Hematopoietic multipotent progenitor cell treated with erythropoietin and hydrocortisone succinate and interleukin-3 and kit ligand, for 4 days (in vitro differentiated cells): ENCODE data around the gene IL2RA.
"Not testable (repeated sequence)": the region's sequence is repeated elsewhere in the genome, so short reads cannot be mapped to it uniquely, and the experiment has no call there.

Experiments
- DNase-seq: peaks from one replicate; pipeline ENCODE4 v3.0.0-alpha.2; 2015

The IL2RA gene

DNA sequence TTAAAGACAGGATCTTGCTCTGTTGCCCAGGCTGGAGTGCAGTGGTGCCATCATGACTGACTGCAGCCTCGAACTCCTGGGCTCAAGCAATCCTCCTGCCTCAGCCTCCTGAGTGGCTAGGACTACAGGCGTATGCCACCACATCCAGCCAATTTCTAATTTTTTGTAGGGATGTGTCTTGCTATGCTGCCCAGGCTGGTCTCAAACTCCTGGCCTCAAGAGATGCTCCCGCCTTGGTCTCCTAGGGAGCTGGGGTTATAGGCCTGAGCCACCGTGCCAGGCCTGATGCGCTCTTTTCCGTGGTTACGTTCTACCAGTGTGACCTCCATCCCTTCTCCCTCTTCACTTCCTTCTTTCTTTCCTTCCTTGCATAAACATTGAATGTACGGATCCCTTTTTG is 50.6 kb downstream of the IL2RA start:
- DNase-seq, result no peak

DNA sequence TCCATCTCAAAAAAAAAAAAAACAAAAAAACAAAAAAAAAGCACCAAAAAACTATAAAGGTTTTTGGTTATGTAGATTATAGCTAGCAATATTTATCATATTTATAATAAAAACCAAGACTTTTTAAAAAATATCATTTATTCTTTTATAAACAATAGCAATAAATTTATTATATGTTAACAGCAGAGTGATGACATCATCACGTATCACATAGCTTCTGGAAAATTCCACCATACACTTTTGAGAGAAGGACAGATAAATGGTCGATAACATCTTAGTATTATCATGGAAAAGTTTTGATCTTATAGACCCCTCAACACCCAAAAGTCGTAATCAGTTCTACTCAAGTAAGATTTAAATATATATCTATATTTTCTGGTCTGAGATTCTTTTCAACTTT is 51.6 kb downstream of the IL2RA start:
- no peak for DNase-seq

DNA sequence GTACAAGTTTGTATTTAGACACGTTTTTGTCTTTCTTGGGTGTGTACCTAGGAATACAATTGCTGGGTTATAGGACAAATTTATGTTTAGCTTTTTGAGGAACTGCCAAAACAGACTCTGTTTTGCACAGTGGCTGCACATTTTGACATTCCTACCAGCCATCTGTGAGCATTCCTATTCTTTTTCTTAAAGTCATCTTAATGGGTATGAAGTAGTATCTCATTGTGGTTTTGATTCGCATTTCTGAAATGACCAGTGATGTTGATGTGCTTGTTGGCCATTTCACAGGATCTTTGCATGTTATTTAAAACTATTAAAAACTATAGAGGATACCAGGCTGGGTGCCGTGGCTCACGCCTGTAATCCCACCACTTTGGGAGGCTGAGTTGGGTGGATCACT is 52.2 kb downstream of the IL2RA start:
- DNase-seq, result no peak

DNA sequence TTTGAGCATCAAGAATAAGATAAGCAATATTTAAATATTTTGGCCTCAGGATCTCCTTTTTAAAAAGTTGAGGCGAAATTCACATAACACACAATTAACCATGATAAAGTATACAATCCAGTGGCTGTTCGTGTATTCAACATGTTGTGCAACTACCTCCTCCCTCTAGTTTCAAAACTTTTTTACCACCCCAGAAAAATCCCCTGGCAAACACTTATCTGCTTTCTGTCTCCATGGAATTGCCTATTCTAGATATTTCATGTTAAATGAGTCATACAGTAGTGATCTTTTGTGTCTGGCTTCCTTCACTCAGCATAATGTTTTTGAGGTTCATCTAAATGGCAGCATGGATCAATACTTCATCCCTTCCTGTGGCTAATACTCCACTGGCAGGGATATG is 53.0 kb downstream of the IL2RA start:
- DNase-seq, result peak; percentile 22

DNA sequence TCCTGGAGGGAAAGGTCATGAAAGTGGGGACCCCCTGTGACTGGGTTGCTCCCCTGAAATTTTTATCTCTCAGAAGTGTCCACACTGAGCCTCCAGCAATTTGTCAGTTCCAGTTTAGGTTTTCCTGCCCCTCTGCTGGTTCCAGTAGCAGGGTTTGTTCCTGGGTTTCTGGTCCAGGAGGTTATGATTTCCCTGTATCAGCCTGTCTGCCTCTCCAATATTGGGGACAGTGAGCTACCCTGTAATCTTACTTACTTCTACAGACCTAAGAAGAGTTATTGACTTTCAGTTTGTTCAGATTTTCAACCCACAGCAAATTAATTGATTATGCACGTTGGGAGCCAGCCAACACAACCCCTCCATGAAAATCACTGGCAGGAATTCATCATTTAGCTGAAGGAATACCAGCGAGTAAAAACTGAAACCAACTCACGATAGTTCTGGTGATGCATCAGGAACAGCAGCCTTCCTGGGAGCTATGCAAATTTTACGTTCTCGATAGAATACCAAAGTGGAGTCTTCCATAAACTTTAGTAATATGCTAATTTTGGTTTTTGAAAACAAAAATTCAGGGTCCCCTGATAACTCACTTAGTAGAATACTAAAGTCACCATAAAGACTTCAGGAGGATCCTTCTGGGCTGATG is 53.5 kb downstream of the IL2RA start:
- DNase-seq, result no peak

DNA sequence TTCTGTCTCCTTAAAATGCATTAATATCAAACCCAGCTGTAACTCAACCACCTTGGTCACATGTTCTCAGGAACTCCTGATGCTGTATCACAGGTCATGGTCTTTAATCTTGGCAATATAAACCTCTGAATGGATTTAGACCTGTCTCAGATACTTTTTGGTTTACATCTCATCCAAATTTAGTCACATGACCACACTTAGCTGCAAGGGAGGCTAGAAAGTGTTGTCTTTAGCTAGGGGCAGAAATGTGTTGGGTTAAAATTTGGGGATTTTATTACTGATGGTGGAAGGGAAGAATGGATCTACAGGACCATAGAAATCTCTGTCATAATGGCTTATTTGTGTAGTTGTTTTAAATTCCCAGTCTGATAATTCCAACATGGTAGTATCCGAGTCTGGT is 55.2 kb downstream of the IL2RA start:
- DNase-seq, result no peak

DNA sequence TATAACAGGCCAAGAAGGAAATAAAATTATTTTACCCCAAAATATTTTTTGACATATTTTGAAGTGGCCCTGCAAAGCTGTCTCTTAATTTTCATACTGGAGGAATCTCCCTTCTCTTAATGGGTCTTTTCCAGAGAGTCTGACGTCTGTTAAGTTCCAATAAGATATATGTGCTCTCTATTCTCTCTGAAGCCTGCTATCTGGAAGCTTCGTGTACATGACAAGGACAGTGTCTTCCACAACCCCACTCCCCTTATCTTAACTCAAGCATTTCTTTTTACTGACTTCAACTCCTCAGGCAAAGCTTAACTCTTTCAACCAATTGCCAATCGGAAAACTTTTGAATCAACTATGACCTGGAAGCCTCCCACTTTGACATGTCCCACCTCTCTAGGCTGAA is 55.6 kb downstream of the IL2RA start:
- DNase-seq, result no peak

DNA sequence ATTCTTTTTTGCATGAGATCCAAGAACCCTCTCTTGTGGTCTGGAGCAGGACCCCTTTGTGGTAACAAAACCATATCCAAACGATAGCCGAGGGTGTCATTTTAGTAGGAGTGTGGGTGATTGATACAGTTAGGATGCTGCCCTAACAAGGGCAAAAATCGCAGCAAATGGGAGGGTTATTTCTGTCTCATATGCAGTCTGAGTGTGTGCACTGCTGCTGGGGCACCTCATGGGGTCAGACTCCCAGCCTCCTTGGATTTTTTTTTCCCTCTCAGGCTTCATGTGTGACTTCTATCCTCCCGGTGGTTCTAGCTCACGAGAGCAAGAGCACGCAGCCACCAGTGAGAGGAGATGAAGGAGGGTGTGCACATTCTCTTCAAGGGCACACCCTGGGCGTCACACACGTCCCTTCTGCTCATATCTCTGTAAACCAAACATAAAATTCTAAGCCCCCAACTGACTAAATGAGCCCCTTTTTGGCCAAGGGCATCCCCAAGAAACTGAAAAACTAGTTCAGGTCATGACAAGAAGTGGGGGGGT is 56.2 kb downstream of the IL2RA start:
- peak; percentile 64 for DNase-seq

DNA sequence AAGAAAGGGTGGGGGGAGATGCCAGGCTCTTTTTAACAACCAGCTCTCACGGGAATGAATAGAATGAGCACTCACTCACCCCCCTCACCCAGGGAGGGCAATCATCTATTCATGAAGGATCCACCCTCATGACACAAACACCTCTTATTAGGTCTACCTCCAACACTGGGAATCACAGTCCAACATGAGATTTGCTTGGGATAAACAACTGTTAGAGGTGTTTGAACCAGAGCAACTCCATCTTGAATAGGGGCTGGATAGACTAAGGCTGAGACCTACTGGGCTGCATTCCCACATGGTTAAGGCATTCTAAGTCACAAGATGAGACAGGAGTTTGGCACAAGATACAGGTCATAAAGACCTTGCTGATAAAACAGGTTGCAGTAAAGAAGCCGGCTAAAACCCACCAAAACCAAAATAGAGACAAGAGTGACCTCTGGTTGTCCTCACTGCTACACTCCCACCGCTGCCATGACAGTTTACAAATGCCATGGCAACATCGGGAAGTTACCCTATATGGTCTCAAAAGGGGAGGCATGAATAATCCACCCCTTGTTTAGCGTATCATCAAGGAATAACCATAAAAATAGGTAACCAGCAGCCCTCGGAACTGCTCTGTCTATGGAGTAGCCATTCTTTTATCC is 56.9 kb downstream of the IL2RA start:
- not testable (repeated sequence) for DNase-seq

DNA sequence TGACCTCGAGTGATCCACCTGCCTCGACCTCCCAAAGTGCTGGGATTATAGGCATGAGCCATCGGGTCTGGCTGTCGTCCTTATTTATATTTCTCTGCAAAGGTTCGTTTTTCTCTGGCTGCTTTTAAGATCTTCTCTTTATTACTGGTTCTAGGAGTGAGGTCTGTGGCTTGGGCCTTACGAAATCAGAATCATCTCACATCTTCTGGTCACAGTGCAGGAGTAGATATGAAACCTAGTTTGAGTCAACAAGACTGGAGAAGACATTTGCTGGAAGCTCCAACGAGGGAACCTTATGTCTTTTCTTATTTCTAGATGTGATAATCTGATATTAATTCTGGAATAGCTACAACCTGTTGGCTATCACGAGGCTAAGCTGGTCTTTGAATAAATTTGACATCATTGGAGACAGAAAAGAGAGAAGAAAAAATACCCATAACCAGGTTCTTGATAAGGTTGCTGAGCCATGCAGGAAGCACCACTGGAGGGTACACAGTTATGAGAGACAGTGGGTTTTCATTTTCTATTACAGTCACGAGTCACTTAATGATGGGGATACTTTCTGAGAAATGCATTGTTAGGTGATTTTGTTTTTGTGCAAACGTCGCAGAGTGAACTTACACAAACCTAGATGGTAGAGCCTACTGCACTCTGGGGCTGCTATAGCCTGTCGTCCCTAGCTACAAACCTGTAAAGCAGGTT is 59.2 kb downstream of the IL2RA start:
- peak; percentile 70 for DNase-seq

DNA sequence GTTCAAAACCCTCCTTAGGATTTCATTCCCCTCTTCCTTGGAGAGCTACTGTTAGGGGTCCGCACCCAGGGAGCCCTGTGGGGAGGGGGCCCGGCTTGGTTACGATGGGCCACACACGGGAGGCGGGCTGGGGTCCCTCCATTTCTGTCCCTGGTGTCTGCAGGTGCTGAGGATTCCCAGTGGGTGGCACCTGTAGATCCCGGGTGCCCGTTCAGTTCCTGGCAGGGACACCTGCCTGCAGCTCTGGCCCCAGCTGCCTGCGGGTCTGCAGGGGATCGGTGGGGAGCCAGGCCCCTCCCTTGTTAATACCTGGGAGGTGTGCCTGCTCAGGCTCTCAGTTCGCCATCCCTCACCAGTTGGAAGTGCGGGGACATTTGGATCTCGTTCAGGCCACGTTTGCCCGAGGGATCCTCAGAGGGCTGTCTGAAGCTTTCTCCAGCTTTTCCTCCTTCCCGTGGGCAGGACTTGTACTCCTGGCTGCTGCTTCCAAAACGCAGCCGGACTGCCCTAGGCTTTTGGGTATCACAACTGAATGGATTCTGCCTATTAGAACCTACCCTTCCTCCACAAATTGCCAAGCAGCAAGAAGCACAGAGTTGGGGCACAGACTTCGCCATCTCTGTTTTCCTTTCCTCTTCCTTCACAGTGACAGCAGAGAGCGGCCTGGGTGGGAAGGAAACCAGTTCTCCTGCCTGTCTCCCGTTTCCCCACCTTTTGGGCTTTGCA is 62.6 kb downstream of the IL2RA start:
- DNase-seq, result no peak

DNA sequence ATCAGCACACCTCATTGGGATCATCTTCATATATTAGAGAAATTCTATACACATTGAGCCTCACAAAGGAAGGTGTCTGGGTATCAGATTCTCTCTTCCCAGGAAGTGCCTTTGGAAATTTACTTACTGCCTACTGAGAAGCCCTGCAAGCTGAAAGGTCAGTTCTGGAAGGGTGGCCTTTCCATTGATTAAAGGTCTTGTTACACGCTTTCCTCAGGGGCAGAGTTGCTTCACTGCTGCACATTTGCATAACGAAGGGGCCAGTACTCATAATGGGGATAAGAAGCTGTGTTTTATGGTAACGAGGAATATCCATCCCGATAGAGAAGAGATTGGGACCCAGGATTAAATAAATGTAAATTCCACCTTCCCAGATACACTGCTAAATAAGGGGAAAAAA is 65.5 kb downstream of the IL2RA start:
- DNase-seq, result no peak

DNA sequence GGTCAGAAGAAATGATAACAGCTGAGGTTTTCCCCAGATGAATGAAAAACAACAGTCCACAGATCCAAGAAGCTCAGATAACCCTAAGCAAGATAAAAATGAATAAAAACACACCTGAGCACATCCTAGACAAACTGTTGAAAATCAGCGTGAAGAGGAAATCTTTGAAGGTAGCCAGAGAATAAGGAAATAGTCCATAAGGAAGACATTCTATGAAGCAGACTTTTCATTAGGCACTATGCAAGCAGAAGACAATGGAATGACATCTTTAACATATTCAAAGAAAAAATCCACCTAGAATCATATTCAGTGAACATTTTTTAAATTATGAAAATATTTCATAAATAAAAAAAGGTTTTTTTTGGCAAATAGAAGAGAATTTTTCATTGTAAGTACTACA is 69.8 kb downstream of the IL2RA start:
- no peak for DNase-seq

DNA sequence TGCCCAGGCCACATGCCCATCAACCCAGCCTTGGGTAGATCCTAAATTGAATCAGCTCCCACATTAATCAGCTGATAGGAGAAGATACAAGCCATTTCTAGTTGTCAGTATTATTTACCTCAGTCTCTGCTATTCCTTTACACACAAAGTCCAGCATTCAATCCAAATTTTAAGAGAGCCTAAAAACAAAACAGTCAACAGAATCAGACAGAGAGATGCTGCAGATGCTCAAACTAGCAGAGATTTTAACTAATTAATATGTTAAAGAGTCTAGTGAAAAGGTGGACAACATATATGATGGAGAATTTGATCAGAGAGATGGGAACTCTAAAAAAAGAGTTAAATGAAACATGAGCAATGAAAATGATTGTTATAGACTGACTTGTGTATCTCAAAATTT is 70.5 kb downstream of the IL2RA start:
- DNase-seq, result no peak

DNA sequence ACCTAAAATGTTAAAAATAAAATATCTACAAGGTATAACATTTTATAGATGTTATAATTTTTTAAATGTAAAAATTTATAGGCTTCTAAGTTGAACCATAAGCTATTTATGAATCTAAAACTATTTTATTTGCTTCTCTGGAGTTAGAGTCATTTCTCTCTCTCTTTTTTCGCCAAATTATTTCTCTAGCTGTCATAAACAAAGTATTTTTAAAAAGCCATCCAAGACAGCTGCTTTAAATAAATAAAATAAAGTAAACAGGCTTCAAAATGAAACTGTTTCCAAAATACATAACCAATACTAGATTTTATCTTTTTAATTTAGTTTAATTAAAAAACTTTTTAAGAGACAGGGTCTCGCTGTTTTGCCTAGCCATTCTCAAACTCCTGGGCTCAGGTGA is 72.4 kb downstream of the IL2RA start:
- DNase-seq, result no peak

DNA sequence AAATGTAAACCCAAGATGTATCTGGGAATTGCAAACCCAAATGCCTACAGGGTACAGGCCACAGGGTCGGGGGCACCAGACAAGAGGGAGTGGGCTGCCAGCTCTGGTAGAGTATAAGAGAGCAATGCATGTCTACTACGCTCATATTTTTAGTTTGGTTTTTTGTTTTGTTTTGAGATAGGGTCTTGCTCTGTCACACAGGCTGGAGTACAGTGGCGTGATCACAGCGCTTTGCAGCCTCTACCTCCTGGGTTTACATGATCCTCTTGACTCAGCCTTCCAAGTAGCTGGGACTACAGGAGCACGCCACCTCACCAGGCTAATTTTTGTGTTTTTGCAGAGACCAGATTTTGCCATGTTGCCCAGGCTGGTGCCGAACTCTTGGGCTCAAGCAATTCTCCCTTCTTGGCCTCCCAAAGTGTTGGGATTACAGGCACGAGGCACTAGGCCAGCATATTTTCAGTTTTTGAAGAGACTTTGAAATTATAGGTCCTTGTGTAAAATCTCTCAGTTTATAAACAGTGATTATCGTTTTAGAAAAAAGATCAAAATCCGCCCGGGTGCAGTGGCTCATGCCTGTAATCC is 73.7 kb downstream of the IL2RA start:
- DNase-seq, result no peak

DNA sequence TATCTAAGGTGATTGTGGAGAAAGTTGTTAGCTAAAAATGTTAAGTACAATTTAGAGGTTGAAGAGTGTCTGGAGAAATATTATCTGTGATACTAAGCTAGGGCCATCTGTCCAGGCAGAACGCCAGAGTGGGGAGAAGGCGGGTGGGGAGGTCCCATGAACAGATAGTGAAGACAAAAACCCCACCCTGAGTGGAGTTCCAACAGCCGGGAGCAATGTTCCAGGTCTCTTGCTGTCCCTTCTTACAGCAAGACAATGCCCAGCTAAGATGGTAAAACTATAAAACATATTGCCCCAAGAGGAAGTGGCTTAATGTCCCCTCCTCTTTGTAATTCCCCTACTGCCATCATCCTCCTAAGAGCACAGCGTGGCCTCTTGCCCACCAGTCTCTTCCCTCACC is 74.4 kb downstream of the IL2RA start:
- peak; percentile 84 for DNase-seq

DNA sequence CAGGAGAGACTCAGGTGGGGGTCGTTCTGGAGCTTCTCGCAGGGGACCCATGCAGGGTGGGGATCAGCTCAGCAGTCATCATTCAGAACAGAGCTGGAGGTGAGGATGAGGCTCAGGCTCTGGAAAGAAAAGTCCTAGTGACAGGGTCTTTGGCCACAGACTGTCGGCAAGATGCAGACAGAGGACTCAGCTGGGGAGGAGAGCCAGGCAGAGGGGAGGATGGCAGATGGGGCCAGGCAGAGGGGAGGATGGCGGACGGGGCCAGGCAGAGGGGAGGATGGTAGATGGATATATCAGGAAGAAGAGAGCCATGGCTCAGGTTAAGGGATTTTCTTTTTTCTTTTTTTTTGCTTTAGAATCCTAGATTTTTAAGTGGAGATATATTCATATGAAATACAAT is 77.1 kb downstream of the IL2RA start:
- DNase-seq, result no peak

DNA sequence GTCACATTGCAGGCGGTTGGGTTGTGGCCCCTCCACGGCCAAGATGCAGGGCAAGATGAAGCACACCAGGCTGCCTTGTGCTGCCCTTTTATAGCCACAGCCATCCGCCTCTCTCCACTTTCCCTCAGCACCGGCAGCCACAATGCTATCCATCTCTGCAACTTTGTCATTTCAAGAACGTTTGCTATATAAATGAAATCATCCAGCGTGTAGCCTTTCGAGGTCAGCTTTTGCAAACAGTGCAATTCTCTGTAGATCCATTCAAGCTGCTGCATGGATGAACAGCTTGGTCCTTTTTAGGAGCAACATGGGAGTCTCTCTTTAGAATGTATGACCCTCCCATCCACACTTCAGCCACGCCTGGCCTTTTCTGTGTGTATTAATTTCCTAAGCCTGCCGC is 78.4 kb downstream of the IL2RA start:
- DNase-seq, result no peak

DNA sequence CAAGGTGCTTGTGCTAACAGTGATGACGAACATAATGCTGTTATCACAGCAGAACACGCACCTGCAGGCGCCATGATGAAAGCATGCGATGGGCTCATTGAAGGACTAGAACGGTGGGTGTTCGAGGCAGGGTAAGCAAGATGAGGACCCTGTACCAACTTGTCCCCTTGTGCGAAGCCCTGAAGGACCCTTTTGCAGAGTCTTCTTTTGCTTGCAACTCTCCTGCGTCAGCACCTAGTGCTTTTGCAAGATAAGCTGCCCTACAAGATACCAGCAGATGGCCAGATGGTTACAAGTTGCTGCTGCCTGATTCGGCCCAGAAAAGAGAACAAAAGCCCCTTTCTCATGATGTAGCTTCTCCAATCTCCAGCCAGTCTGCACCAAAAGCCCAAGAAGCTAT is 80.6 kb downstream of the IL2RA start:
- peak; percentile 63 for DNase-seq

DNA sequence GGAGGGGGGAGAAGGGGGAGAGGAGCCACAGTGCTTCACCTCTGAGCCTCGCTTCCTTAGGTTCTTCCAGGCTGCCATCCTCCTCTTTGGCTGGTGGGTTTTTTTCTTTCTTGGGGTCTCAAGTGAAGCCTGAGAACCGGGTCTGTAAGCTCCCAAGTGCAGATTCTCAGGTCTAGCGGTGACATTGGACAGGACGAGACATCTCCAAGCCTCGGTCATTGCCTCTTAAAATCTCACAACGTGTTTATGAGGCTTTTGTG is 84.0 kb downstream of the IL2RA start:
- no peak for DNase-seq

DNA sequence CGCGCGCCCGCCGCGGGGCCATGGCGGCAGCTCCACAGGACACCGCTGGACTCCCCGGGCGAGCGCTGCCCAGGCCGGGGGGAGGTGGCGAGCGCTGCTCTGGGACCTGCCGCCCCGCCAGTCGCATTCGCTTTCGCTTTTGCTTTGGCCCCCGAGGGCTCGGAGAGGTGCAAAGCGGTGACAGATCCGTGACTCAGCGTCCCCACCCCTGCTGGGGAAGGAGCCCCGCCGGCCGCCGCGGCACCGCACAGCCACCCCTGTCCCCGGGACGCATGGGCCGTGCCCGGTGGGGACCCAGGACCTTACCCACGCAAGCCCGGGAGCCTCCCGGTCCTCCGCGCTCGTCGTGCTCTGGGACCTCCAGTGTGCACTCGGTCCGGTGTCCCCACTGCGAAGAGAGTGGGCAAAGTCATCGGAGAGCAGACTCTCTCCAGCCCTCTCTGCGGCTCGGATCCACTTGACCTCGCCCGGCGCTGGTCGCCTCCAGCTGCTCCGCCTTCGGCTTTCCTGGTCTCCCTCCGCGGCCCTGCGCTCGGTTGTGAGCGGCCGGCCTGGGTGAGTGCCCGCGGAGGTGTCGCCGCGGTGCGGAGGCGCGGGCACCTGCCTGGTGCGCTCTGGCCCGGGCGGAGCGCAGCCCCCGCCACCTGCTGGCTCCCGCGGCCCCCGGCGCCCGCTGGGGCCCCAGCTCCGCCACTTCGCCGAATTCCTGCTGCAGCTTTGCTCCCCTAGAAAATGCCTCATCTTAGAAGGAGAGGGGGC is 84.5 kb downstream of the IL2RA start, which contains the start of gene IL15RA:
IL15RA (minus strand) TSS at position 73 of the 759 bp plus-strand sequence; CDS start at position 22, 51 bp downstream.
- peak; percentile 90 for DNase-seq
